ENCODE results near the gene DCTN3. TPM values are rescaled to one million over a fixed set of nuclear protein-coding genes. Genes with fewer than 3 reads are reported as not detected.
A peak's percentile ranks its signal among the peaks of the same experiment; 100 is the strongest.

Gene DCTN3
- total and polyA plus RNA-seq, 12 donors = 46.6 to 163 (median 95.3) TPM

DNA sequence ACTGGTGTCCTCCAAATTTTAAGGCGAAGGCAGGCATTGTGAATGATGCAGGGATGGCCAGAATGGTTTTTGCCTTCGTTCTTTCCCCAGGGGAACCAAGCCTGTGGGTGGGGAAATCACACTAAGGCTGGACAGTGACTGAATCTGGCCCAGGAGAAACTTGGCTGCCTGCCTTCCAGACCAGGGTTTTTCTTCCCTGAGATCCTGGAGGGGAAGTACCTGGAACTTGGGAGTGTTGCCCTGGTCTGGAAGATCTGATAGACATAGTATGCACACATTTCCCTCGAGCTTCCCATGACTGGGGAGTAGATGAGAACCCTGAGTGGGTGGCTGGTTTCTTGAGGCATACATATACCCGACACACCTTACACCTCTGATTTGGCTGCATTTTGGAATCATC, 31.0 kb upstream of the DCTN3 start:
- TF ChIP-seq, protein P1, sequence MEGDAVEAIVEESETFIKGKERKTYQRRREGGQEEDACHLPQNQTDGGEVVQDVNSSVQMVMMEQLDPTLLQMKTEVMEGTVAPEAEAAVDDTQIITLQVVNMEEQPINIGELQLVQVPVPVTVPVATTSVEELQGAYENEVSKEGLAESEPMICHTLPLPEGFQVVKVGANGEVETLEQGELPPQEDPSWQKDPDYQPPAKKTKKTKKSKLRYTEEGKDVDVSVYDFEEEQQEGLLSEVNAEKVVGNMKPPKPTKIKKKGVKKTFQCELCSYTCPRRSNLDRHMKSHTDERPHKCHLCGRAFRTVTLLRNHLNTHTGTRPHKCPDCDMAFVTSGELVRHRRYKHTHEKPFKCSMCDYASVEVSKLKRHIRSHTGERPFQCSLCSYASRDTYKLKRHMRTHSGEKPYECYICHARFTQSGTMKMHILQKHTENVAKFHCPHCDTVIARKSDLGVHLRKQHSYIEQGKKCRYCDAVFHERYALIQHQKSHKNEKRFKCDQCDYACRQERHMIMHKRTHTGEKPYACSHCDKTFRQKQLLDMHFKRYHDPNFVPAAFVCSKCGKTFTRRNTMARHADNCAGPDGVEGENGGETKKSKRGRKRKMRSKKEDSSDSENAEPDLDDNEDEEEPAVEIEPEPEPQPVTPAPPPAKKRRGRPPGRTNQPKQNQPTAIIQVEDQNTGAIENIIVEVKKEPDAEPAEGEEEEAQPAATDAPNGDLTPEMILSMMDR (IDR thresholded peaks at IDR 0.05) = no peak
- TF ChIP-seq POLR2A (IDR thresholded peaks at IDR 0.05) = no peak
- H3K4me3 ChIP-seq = peak overlapping the region in 1 of 4 donors; percentile 30
- no peaks in the 10 kb centered on the region for H3K9me3 ChIP-seq (replicated peaks in 1 of 3)
- no peaks in the 10 kb centered on the region for H3K27me3 ChIP-seq
- peak overlapping the region; percentile 14 to 87 (median 69) for H3K27ac ChIP-seq
- intact Hi-C loops (cut with DNase I) = loop anchor here in 1 of 2 donors (10.0 kb wide), 1 partner anchor 53 kb away; no protein-coding TSS in a partner anchor
- H3K36me3 ChIP-seq (replicated peaks in 1 of 2) = peaks cover 0 to 26% of the 10 kb centered on the region in 2 donors
- DNase-seq = peak; percentile 55 to 78 (median 70)
- H3K4me1 ChIP-seq (replicated peaks in 1 of 2) = peaks cover 41 to 52% of the 10 kb centered on the region in 2 donors
- 33 to 50% (median 37%) methylated on average over 4 of the region's 4 CpGs for WGBS, 4 donors

GRCh38 chr9:34650816-34651215, 30.5 kb upstream of the DCTN3 start:
- peak overlapping the region in 3 of 5 donors; percentile 69 to 87 (median 73) for H3K27ac ChIP-seq
- H3K4me3 ChIP-seq = no peak overlapping the region
- WGBS, 4 donors = 39 to 86% (median 60%) methylated on average over 2 to 5 of the region's 5 CpGs
- H3K4me1 ChIP-seq (replicated peaks in 1 of 2) = peaks cover 45 to 57% of the 10 kb centered on the region in 2 donors
- no peaks in the 10 kb centered on the region for H3K27me3 ChIP-seq
- TF ChIP-seq POLR2A (IDR thresholded peaks at IDR 0.05) = no peak
- TF ChIP-seq, protein P1 (IDR thresholded peaks at IDR 0.05) = no peak
- peak; percentile 34 to 66 (median 56) for DNase-seq
- H3K36me3 ChIP-seq (replicated peaks in 1 of 2) = peaks cover 0 to 26% of the 10 kb centered on the region in 2 donors
- intact Hi-C loops (cut with DNase I) = loop anchor here in 1 of 2 donors (10.0 kb wide), 1 partner anchor 54 kb away; no protein-coding TSS in a partner anchor
- no peaks in the 10 kb centered on the region for H3K9me3 ChIP-seq (replicated peaks in 1 of 3)

- no peak overlapping the region for H3K27ac ChIP-seq
- peaks cover 45 to 49% of the 10 kb centered on the region in 2 donors for H3K4me1 ChIP-seq (replicated peaks in 1 of 2)
- peaks cover 0 to 26% of the 10 kb centered on the region in 2 donors for H3K36me3 ChIP-seq (replicated peaks in 1 of 2)
- 85 to 99% (median 92%) methylated on average over 3 to 8 of the region's 8 CpGs for WGBS, 4 donors
- intact Hi-C loops (cut with DNase I) = no loop called here
- DNase-seq = no peak
- TF ChIP-seq POLR2A (IDR thresholded peaks at IDR 0.05) = no peak
- TF ChIP-seq, protein P1 (IDR thresholded peaks at IDR 0.05) = no peak
- no peaks in the 10 kb centered on the region for H3K27me3 ChIP-seq
- H3K4me3 ChIP-seq = no peak overlapping the region
- no peaks in the 10 kb centered on the region for H3K9me3 ChIP-seq (replicated peaks in 1 of 3)
Measured at GRCh38 chr9:34648673-34649072, 28.4 kb upstream of the DCTN3 start.

GRCh38 chr9:34647651-34648050, 27.4 kb upstream of the DCTN3 start:
- intact Hi-C loops (cut with DNase I) = no loop called here
- peaks cover 36 to 39% of the 10 kb centered on the region in 2 donors for H3K4me1 ChIP-seq (replicated peaks in 1 of 2)
- WGBS, 4 donors = 34 to 66% (median 36%) methylated on average over 4 to 10 of the region's 10 CpGs

More at GRCh38 chr9:34647651-34648050, 27.4 kb upstream of the DCTN3 start:
- no peaks in the 10 kb centered on the region for H3K9me3 ChIP-seq (replicated peaks in 1 of 3)
- peak overlapping the region in 2 of 5 donors; percentile 92 to 96 for H3K27ac ChIP-seq
- H3K4me3 ChIP-seq = peak overlapping the region in 3 of 4 donors; percentile 37 to 79 (median 74)
- H3K27me3 ChIP-seq = no peaks in the 10 kb centered on the region
- H3K36me3 ChIP-seq (replicated peaks in 1 of 2) = peaks cover 0 to 26% of the 10 kb centered on the region in 2 donors
- no peak for TF ChIP-seq POLR2A (IDR thresholded peaks at IDR 0.05)
- TF ChIP-seq, protein P1 (IDR thresholded peaks at IDR 0.05) = no peak
- DNase-seq = peak in 2 of 7 donors; percentile 44 to 64
